AG10803 (cell line): Measurements from ENCODE around the gene KLHL3.
A peak's percentile ranks its signal among the peaks of the same experiment; 100 is the strongest.

Experiments
- DNase-seq: peaks from one replicate; pipeline ENCODE4 v3.0.0; 2010; ENCODE audit warnings: low read depth
- H3K4me3 ChIP-seq: 2 replicates; pipeline ENCODE4 v1.5.1; 2011; ENCODE audit warnings: mild to moderate bottlenecking, low read length, control low read depth
- CTCF ChIP-seq: conservative IDR thresholded peaks from 2 replicates; pipeline ENCODE4 v1.5.1; 2011; ENCODE audit warnings: mild to moderate bottlenecking, low read length, control low read depth, inconsistent platforms

KLHL3 gene

GRCh38 chr5:137630216-137630971, 105.5 kb downstream of the KLHL3 start:
- no peak for TF ChIP-seq CTCF
- no peak overlapping the region for H3K4me3 ChIP-seq
- DNase-seq: no peak

GRCh38 chr5:137629646-137630045, 106.2 kb downstream of the KLHL3 start:
- H3K4me3 ChIP-seq: no peak overlapping the region
- peak; percentile 93 for TF ChIP-seq CTCF
- DNase-seq: peak; percentile 54

- DNase-seq: no peak
- H3K4me3 ChIP-seq: no peak overlapping the region
- TF ChIP-seq CTCF: no peak
Observed at GRCh38 chr5:137627706-137628105, 108.2 kb downstream of the KLHL3 start.

GRCh38 chr5:137627293-137627692, 108.6 kb downstream of the KLHL3 start:
- no peak overlapping the region for H3K4me3 ChIP-seq
- TF ChIP-seq CTCF: no peak
- no peak for DNase-seq

GRCh38 chr5:137624786-137625349, 111.0 kb downstream of the KLHL3 start:
- no peak for DNase-seq
- H3K4me3 ChIP-seq: no peak overlapping the region
- TF ChIP-seq CTCF: no peak

GRCh38 chr5:137622850-137623249, 113.0 kb downstream of the KLHL3 start:
- H3K4me3 ChIP-seq: no peak overlapping the region
- TF ChIP-seq CTCF: no peak
- peak; percentile 64 for DNase-seq
